GM12864 (cell line): ENCODE results near the gene MAPK6.
"Not testable (repeated sequence)": the region's sequence is repeated elsewhere in the genome, so short reads cannot be mapped to it uniquely, and the experiment has no call there.

Experiments used
- DNase-seq: peaks from one replicate; pipeline ENCODE4 v3.0.0-alpha.2; 2011; ENCODE audit warnings: low read depth
- H3K4me3 ChIP-seq: 2 replicates; pipeline ENCODE4 v1.5.1; 2011; ENCODE audit warnings: mild to moderate bottlenecking, low read depth, low read length, control low read depth
- CTCF ChIP-seq: IDR thresholded peaks from 2 replicates; pipeline ENCODE4 v1.5.1; 2011; ENCODE audit warnings: low read depth, mild to moderate bottlenecking, moderate library complexity, low read length, control low read depth, inconsistent platforms; ENCODE audit errors: missing control alignments

Gene MAPK6

GRCh38 chr15:51973775-51974174 is 45.2 kb upstream of the MAPK6 start:
- no peak for DNase-seq
- TF ChIP-seq CTCF, result no peak
- no peak overlapping the region for H3K4me3 ChIP-seq

- H3K4me3 ChIP-seq, result peak overlapping the region; percentile 44
- DNase-seq, result peak; percentile 70
- peak; percentile 61 for TF ChIP-seq CTCF
These were observed 36.8 kb upstream of the MAPK6 start for GRCh38 chr15:51982013-51982769.

- no peak for TF ChIP-seq CTCF
- no peak overlapping the region for H3K4me3 ChIP-seq
- DNase-seq, result no peak
These were observed 36.3 kb upstream of the MAPK6 start for GRCh38 chr15:51982770-51983103.

- H3K4me3 ChIP-seq, result no peak overlapping the region
- DNase-seq, result no peak
- TF ChIP-seq CTCF, result no peak
These were observed 27.9 kb upstream of the MAPK6 start for GRCh38 chr15:51991141-51991540.

- no peak for DNase-seq
- no peak for TF ChIP-seq CTCF
- no peak overlapping the region for H3K4me3 ChIP-seq
These were observed 26.1 kb upstream of the MAPK6 start for GRCh38 chr15:51992953-51993352.

GRCh38 chr15:52002351-52002750 is 16.7 kb upstream of the MAPK6 start:
- no peak for DNase-seq
- no peak for TF ChIP-seq CTCF
- no peak overlapping the region for H3K4me3 ChIP-seq

GRCh38 chr15:52003089-52003488 is 15.9 kb upstream of the MAPK6 start:
- not testable (repeated sequence) for DNase-seq

More at GRCh38 chr15:52003089-52003488, 15.9 kb upstream of the MAPK6 start:
- H3K4me3 ChIP-seq, result not testable (repeated sequence)
